HG03469 (cell line): ENCODE results near the gene NKX1-1.

Experiments used
- ATAC-seq: cut with Tn5 transposase; IDR thresholded peaks from one replicate; pipeline ENCODE4 v1.9.1; 2021; ENCODE audit warnings: mild to moderate bottlenecking, moderate library complexity, moderate number of reproducible peaks; ENCODE audit not compliant: unreplicated experiment

The NKX1-1 gene

GRCh38 chr4:1417522-1418390 lies 11.5 kb upstream of the NKX1-1 start:
- no peak for ATAC-seq

GRCh38 chr4:1416948-1417260 lies 10.7 kb upstream of the NKX1-1 start:
- ATAC-seq, result no peak

DNA sequence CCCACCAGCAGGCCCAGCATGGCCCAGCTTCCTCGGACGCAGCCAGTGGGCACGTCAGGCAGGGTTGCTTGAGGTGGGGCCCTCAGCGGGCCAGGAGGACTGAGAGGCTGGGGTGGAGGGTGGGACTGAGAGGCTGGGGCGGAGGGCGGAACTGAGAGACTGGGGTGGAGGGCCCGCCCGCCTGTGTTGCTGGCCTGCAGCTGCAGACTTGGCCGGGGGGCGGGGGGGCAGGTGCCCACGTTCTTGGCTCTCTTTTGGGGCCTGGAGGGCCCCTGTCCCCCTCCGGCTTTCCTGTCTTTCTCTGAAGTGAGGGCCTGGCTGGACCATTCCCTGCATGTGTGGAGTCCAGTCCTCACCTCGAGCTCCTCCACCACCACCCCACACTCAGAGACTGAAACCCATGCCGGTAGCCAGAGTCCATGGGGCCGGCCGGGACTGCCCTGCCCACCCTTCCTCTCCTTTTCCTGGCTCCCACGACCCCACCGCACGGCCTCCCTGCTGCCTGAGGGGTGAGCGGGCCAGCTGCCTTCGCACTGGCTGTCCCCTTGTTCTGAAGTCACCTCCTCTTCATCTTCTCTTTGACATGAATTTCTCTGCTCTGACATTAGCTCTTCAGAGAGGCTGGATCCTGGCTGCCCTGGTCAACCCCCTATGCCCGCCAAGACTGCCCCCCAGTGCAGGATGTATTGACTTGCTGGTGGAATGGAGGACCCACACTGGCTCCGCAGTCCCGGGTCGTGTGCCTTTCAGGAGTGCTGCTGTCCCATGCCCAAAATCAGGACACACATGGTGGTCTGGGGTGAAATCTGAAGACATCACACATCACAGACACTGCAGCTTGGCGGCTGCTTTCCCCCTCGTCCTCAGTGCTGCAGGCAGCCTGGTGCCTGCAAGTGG lies 10.1 kb upstream of the NKX1-1 start:
- ATAC-seq, result no peak

GRCh38 chr4:1415681-1415981 lies 9.4 kb upstream of the NKX1-1 start:
- ATAC-seq, result no peak

DNA sequence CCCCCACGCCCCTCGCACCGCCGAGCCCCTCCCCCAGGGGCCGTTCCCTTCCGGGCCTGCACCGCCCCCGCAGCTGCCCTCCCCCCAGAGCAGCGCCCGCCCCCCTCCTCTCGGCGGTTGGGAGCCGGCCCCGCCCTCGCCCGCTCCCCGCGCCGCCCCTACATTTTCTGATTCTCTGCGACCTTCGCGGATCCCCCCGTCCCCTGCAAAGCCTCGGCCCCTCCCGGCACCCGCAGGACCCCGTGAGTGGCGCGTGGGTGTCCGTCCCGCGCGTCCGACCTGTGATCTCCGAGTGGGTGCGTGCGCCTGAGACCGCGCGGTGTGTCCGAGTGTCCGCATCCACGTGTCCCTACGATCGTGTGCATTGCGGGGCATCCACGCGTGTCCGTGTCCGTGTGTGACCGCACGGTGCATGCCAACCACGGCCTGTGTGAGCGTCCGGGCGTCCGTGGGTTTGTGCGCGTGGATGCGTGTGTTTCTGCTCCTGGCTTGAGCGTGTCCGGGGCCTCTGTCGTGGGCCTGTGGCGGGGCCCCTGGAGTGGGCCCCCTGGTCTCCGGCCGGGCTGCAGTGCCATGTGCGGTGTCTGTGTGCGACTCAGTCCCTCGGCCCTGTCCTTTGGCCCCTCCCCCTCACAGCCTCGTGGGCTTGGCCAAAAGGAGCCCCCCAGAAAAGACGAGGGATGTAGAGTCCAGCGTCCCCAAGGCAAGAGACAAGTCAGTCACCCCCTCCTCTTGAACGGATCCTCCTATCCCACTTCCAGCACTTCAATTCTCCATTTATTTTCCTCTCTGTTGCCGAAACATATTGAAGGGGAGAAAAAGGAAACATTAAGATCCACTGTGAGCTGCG lies 8.8 kb upstream of the NKX1-1 start:
- no peak for ATAC-seq

DNA sequence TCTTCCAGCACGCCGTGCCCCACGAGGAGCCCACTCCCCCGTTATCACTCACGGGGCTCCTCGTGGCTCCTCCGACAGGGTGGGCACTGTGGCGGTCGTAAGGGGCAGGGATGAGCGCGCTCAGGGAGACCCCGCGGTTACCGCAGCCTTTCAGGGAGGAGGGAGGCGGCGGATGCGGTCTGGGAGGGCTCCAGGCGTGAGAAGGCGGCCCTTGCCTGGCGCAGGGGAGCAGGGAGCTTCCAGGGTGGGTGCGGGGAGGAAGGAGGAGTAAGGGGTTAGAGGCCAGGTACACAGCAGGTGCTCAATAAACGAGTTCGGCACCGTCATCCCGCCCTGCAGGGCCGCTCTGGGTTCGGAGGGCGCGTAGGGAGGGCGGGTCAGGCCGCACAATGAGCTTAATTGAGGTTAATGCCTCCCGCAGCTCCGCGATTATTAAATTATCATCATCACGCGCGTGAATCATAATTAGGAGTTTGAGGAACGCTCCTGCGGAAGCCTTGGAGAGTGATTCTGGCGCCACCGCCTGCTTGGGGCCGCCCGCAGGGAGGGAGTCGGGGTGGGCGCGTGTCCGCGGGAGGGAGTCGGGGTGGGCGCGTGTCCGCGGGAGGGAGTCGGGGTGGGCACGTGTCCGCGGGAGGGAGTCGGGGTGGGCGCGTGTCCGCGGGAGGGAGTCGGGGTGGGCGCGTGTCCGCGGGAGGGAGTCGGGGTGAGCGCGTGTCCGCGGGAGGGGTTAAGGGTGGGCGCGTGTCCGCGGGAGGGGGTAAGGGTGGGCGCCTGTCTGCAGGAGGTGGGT lies 7.6 kb upstream of the NKX1-1 start:
- ATAC-seq, result no peak

GRCh38 chr4:1413204-1413663 lies 7.0 kb upstream of the NKX1-1 start:
- no peak for ATAC-seq

GRCh38 chr4:1412376-1413203 lies 6.3 kb upstream of the NKX1-1 start:
- no peak for ATAC-seq

GRCh38 chr4:1411436-1412375 lies 5.5 kb upstream of the NKX1-1 start:
- no peak for ATAC-seq

DNA sequence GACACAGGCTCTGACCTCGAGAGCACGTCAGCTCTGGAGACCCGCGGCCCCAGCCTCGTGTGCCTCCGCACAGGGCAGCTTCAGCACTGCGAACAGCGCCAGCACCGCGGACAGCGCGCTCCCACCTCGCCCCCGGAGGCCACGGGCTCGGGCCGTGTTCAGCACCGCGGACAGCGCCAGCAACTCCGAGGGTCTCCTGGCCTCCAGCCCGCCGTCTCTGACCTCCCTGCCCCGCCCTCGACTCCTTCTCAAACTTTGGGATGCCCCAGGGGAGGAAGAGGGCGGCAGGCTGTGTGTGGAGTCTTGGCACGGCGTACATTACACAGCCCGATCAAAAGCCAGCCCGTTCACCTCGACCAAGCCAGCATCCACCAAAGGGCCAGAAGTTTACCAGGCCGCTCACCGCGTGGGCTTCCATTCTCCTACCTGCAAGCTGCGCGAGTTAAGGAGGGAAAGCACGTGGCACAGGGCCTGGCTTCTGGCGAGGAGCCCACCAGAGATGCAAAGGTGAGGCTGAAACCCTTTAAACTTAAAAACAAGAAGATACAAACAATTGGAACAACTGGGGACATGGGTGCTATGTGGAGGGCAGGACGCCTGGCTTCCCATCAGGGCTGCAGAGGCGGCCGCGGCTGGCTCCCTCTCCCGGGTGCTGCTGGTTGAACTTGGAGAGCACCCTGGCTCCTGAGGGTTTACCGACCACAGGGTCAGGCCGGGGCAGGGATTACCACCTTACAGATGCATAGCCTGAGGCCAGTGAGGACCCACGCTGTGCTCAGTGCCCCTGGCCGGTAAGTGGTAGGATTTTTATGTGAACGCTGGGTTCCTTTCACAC lies 4.5 kb upstream of the NKX1-1 start:
- ATAC-seq, result no peak

GRCh38 chr4:1409491-1410425 lies 3.5 kb upstream of the NKX1-1 start:
- no peak for ATAC-seq

- no peak for ATAC-seq
Observed at GRCh38 chr4:1409079-1409478, 2.8 kb upstream of the NKX1-1 start.

- no peak for ATAC-seq
Observed at GRCh38 chr4:1408418-1408817, 2.2 kb upstream of the NKX1-1 start.

GRCh38 chr4:1407657-1408333 lies 1.6 kb upstream of the NKX1-1 start:
- no peak for ATAC-seq

DNA sequence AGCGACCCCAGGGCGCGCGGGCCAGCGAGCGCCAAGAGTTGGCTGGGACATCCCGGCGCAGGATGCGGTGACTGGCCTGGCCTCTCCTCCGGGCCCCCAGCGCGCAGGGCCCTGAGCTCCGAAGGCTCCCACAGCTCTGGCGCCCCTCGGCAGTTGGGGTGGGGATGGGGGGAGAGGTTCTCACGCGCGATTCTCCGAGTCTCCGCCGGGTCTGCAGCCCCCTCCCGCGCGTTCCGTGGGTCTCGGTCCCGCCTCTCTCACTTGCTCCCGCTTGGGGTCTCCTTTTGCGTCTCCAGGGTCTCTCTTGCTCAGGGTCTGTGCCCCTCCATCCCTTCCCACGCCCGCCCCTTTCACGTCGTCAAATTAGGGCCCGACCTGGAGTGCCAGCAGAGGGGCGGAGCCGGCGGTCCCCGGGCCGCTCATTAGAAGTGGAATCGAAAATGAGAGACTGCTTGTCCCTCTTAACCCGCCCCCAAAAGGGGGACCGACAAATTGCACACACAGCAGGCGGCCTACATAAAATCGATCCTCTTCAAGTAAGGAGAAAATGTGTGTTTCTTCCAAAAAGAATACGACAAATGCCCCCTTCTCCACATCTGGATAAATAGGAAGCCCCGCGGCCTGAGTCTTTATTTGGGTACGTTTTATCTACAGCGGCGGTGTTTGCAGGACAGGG lies 877 bp upstream of the NKX1-1 start:
- no peak for ATAC-seq
